Upper lobe of right lung (tissue), 1 donor: ENCODE results near the gene NOS3. TPM values are rescaled to one million over a fixed set of nuclear protein-coding genes. Genes with fewer than 3 reads are reported as not detected.
"Not testable (repeated sequence)": the region's sequence is repeated elsewhere in the genome, so short reads cannot be mapped to it uniquely, and the experiment has no call there.

Source experiments
- ATAC-seq: fragments of 200-7000 bp; cut with Tn5 transposase; one replicate; pipeline ENCODE4 v1.9.1; 2020; ENCODE audit warnings: mild to moderate bottlenecking, moderate library complexity
- DNase-seq: peaks from one replicate; pipeline ENCODE4 v3.0.0-alpha.2; 2020
- H3K27ac ChIP-seq: fragments of 200-600 bp; one replicate; pipeline ENCODE4 v1.8.0; 2022
- H3K27me3 ChIP-seq: fragments of 200-600 bp; one replicate; pipeline ENCODE4 v1.8.0; 2022; ENCODE audit warnings: mild to moderate bottlenecking
- H3K36me3 ChIP-seq: fragments of 200-600 bp; one replicate; pipeline ENCODE4 v1.8.0; 2022
- H3K4me1 ChIP-seq: fragments of 200-600 bp; one replicate; pipeline ENCODE4 v1.8.0; 2022
- H3K4me3 ChIP-seq: fragments of 200-600 bp; one replicate; pipeline ENCODE4 v1.8.0; 2022; ENCODE audit warnings: mild to moderate bottlenecking
- H3K9me3 ChIP-seq: fragments of 200-600 bp; one replicate; pipeline ENCODE4 v1.8.0; 2022
- intact Hi-C: fragments of 100-400 bp; cut with DNase I; formaldehyde crosslinking; loops from one replicate; pipeline ENCODE4 v1.11.0; 2022
- total RNA-seq: library from RNA; stranded (reverse); fragmentation: NEBNext Ultra II Directional; extraction: Animal tissue kit (Norgen Biotek cat#: 25700); gene quantifications from one replicate; pipeline ENCODE4 v1.2.1, GENCODE V29; 2021
- TF ChIP-seq, protein P1 (sequence below): fragments of 200-600 bp; IDR thresholded peaks from one replicate; pipeline ENCODE4 v1.8.0; 2022; ENCODE audit warnings: antibody characterized with exemption
- donor health status: DM: no; HTN: yes; CAD: no; lungs with severe emphysema.

The NOS3 gene
- total RNA-seq, 1 donor from 2014 or later = 42.9 TPM

DNA sequence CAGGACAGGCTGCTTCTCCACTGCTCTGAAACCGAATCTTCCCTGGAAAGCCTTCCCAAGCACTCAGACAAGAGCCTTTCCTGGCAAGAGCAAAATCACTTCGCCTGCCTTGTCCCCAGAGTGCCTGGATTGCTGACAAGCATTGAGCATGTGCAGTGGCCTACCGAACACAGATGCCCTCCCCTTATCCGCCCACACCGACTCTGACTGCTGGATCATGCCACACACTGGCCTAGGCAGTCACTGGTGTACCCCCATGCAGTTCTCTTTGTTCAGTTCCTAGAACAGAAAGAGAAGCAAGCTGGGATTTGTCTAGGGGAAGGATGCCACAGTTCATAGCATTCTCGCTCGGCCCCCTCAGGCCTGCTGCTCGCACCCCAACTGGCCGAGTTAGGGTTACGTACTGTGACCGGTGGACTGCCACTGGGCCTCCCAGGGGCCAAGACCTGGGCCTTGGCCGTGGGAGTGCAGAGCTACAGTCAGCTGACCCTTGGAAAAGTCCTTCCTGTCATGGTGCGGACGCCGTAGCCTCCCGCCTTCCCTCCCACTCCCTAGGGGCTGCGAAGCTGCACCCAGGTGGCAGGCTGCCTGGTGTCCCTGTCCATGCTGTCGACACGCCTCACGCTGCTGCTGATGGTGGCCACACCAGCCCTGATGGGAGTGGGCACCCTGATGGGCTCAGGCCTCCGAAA, 44.4 kb downstream of the NOS3 start:
- peaks cover 12% of the 10 kb centered on the region for H3K4me1 ChIP-seq
- TF ChIP-seq, protein P1, sequence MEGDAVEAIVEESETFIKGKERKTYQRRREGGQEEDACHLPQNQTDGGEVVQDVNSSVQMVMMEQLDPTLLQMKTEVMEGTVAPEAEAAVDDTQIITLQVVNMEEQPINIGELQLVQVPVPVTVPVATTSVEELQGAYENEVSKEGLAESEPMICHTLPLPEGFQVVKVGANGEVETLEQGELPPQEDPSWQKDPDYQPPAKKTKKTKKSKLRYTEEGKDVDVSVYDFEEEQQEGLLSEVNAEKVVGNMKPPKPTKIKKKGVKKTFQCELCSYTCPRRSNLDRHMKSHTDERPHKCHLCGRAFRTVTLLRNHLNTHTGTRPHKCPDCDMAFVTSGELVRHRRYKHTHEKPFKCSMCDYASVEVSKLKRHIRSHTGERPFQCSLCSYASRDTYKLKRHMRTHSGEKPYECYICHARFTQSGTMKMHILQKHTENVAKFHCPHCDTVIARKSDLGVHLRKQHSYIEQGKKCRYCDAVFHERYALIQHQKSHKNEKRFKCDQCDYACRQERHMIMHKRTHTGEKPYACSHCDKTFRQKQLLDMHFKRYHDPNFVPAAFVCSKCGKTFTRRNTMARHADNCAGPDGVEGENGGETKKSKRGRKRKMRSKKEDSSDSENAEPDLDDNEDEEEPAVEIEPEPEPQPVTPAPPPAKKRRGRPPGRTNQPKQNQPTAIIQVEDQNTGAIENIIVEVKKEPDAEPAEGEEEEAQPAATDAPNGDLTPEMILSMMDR = no peak
- H3K36me3 ChIP-seq = peaks cover 29% of the 10 kb centered on the region
- no peak overlapping the region for H3K4me3 ChIP-seq
- DNase-seq (no peak), ATAC-seq (peak; percentile 6)
- intact Hi-C loops = loop anchor here (10.0 kb wide), 1 partner anchor 80 kb away; no protein-coding TSS in a partner anchor
- H3K27ac ChIP-seq = no peak overlapping the region
- no peaks in the 10 kb centered on the region for H3K27me3 ChIP-seq
- no peaks in the 10 kb centered on the region for H3K9me3 ChIP-seq

DNA sequence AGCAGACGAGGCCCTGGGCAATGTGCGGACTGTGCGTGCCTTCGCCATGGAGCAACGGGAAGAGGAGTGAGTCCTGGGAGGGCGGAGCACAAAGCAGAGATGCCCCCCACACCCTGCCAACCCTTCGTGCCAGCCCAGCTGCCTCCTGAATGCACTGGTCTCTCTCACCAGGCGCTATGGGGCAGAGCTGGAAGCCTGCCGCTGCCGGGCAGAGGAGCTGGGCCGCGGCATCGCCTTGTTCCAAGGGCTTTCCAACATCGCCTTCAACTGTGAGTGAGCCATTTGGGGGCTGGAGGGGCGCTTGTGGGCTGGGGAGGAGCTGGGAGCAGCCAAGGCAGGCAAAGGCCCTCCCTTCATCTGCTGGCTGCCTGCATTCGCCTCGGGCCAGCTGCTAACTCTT, 45.1 kb downstream of the NOS3 start:
- H3K9me3 ChIP-seq = no peaks in the 10 kb centered on the region
- no peak overlapping the region for H3K4me3 ChIP-seq
- peaks cover 11% of the 10 kb centered on the region for H3K4me1 ChIP-seq
- peaks cover 29% of the 10 kb centered on the region for H3K36me3 ChIP-seq
- TF ChIP-seq, protein P1 = no peak
- DNase-seq (no peak), ATAC-seq (no peak)
- intact Hi-C loops = loop anchor here (10.0 kb wide), 1 partner anchor 79 kb away; no protein-coding TSS in a partner anchor
- H3K27ac ChIP-seq = no peak overlapping the region
- H3K27me3 ChIP-seq = no peaks in the 10 kb centered on the region

DNA sequence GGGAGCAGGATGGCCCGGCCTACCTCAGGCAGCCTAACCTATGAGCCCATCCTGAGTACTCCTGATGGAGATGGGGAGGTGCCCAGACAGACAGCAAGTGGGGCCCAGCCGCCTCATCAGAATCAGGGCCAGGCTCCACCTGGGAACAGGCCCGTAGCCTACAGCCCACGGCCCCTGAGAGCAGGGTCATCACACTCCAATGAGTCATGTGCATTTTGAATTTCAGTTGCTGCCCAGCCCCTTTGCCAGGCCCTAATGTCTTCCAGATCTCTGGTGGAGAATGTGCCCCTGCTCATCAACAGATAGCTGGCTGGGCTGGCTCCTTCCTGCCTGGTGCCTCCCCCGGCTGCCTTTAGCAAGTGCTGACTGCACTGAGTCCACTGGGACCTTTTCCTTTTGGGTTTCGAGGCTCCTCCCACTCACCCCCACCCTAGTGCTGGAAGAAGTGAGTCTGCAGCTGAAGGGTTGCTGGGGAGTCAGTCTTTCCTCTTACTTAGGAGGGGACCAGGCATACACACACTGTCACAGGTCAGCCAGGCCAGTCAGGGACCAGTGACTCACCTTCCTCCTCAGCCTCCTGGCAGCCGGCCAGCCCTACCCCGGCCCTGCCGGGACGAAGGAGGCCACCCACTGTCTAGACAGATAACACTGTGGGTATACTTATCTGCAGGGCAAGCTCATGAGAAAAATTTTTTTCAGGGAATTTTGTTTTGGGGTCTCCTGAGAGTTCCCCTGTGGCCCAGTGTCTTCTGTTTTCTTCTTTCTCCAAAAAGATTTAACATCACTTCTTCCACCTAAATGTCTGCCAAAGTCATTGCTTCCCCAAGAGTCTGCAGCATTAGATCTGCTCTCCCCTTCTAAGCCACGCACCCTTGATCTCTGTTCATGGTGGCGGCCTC, 48.4 kb downstream of the NOS3 start:
- intact Hi-C loops = loop anchor here (10.0 kb wide), 1 partner anchor 76 kb away; no protein-coding TSS in a partner anchor
- H3K9me3 ChIP-seq = no peaks in the 10 kb centered on the region
- H3K4me1 ChIP-seq = peaks cover 11% of the 10 kb centered on the region
- DNase-seq (peak; percentile 86), ATAC-seq (peak; percentile 77)
- peak overlapping the region; percentile 30 for H3K27ac ChIP-seq
- H3K4me3 ChIP-seq = no peak overlapping the region
- TF ChIP-seq, protein P1 = no peak
- no peaks in the 10 kb centered on the region for H3K27me3 ChIP-seq
- peaks cover 41% of the 10 kb centered on the region for H3K36me3 ChIP-seq

DNA sequence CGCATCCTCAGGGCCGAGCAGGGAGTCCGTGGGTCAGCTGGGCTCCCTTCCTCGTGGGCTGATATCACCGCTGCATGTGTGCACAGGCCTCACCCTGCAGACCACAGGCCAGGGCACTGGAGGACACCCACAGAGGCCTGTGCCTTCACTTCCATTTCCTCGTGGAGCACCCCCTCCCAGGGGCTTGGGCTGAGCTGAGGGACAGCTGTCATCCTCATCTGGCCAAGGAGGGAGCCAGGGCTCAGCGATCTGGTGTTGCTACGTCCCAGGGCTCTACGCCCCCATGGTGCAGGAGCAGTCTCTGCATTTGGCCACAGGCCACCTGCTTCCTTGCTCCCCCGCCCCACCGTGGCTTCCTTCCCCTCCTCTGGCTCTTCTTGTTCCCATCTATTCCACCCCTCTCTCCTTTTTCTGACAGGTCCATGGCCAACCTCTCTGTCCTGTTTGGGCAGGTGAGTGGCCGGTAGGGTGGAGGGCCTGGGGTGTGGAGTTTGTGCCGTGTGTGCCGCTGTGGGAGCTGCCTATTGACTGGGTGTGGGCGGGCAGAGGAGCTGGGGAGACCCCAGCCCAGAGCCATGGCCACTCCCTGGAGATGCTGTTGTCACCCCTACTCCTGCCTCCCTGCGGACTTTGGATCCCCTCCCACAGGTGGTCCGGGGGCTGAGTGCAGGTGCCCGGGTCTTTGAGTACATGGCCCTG, 49.2 kb downstream of the NOS3 start:
- H3K9me3 ChIP-seq = no peaks in the 10 kb centered on the region
- intact Hi-C loops = loop anchor here (10.0 kb wide), 1 partner anchor 75 kb away; no protein-coding TSS in a partner anchor
- no peak overlapping the region for H3K4me3 ChIP-seq
- no peaks in the 10 kb centered on the region for H3K27me3 ChIP-seq
- no peak for DNase-seq
- TF ChIP-seq, protein P1 = no peak
- H3K27ac ChIP-seq = no peak overlapping the region
- peak; percentile 19 for ATAC-seq
- H3K4me1 ChIP-seq = peaks cover 11% of the 10 kb centered on the region
- peaks cover 40% of the 10 kb centered on the region for H3K36me3 ChIP-seq

DNA sequence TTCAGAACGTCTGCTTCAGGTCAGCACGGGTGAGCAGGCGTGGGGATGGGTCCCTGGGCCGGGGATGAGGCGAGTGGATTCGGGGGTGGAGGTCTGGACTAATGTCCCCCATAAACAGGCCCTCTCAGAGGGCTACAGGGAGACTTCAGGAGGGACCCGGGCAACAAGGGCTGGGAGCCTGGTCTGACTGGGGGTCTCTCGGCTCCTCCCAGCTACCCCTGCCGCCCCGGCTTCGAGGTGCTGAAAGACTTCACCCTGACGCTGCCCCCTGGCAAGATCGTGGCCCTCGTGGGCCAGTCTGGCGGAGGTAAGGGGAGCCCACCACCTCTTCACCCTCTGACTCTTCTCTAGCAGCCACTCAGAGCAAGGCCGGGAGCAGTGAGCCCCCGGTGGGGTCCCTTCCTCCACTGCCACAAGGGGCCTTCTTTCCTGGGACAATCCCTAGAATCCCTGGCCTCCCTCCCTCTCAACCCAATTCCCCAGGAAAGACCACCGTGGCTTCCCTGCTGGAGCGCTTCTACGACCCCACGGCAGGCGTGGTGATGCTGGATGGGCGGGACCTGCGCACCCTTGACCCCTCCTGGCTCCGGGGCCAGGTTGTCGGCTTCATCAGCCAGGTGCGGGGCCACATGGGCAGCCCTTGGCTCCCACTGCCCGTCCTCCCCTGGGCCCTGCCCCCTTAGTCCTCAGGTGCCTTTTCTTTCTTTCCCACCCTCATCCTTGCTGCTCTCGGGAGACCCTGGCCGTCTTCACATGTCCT, 50.0 kb downstream of the NOS3 start:
- no peak for DNase-seq
- H3K36me3 ChIP-seq = peaks cover 38% of the 10 kb centered on the region
- no peak overlapping the region for H3K4me3 ChIP-seq
- no peak overlapping the region for H3K27ac ChIP-seq
- TF ChIP-seq, protein P1 = no peak
- ATAC-seq = no peak
- H3K27me3 ChIP-seq = no peaks in the 10 kb centered on the region
- no peaks in the 10 kb centered on the region for H3K9me3 ChIP-seq
- intact Hi-C loops = no loop called here
- peaks cover 11% of the 10 kb centered on the region for H3K4me1 ChIP-seq

DNA sequence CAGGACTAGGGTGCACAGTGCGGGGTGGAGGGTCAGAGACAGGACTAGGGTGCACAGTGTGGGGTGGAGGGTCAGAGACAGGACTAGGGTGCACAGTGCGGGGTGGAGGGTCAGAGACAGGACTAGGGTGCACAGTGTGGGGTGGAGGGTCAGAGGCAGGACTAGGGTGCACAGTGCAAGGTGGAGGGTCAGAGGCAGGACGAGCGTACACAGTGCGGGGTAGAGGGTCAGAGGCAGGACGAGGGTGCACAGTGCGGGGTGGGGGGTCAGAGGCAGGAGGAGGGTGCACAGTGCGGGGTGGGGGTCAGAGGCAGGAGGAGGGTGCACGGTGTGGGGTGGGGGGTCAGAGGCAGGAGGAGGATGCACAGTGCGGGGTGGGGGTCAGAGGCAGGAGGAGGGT, 52.6 kb downstream of the NOS3 start:
- Histone ChIP-seq H3K36me3 (peaks cover 24% of the 10 kb centered on the region), H3K4me1 (peaks cover 11% of the 10 kb centered on the region)
- DNase-seq, H3K4me3 ChIP-seq, ATAC-seq, intact Hi-C loops, H3K27me3 ChIP-seq, H3K9me3 ChIP-seq, H3K27ac ChIP-seq: not testable (repeated sequence)
